Upper lobe of left lung (tissue), 6 donors: ENCODE results near the gene CUEDC1. TPM values are rescaled to one million over a fixed set of nuclear protein-coding genes. Genes with fewer than 3 reads are reported as not detected.

Experiments used
- ATAC-seq, 2 donors: fragments of 200-7000 bp; cut with Tn5 transposase; one replicate each; pipeline ENCODE4 v1.9.1; 2022; ENCODE audit warnings: mild to moderate bottlenecking in 2 of 2, moderate library complexity in 2 of 2; ENCODE audit not compliant: low FRiP score in 2 of 2
- DNase-seq, 2 donors: peaks; one replicate each; pipeline ENCODE4 v3.0.0-alpha.2; 2019 to 2020
- H3K27ac ChIP-seq, 4 donors: fragments of 200-600 bp; sonication (generic); one replicate each; pipeline ENCODE4 v1.5.1; 2016 to 2019
- H3K27me3 ChIP-seq, 4 donors: fragments of 200-600 bp; sonication (generic); one replicate each; pipeline ENCODE4 v1.5.1; 2017 to 2019
- H3K36me3 ChIP-seq, 4 donors: fragments of 200-600 bp; sonication (generic); one replicate each; pipeline ENCODE4 v1.5.1; 2016 to 2019
- H3K4me1 ChIP-seq, 4 donors: fragments of 200-600 bp; sonication (generic); one replicate each; pipeline ENCODE4 v1.5.1; 2018 to 2019
- H3K4me3 ChIP-seq, 4 donors: fragments of 200-600 bp; sonication (generic); one replicate each; pipeline ENCODE4 v1.5.1; 2017 to 2019; ENCODE audit warnings: mild to moderate bottlenecking in 2 of 4, moderate library complexity in 1 of 4
- H3K9me3 ChIP-seq, 4 donors: fragments of 200-600 bp; sonication (generic); one replicate each; pipeline ENCODE4 v1.5.1; 2018 to 2019
- EP300 ChIP-seq, 4 donors: sonication (generic); formaldehyde crosslinking; IDR thresholded peaks; one replicate each; pipeline ENCODE4 v1.5.1; 2017; ENCODE audit warnings: antibody characterized with exemption in 4 of 4, control low read depth in 2 of 4
- POLR2A ChIP-seq, 4 donors: fragments of 450-650 bp; IDR thresholded peaks; one replicate each; pipeline ENCODE4 v1.5.1; 2016 to 2017; ENCODE audit warnings: antibody characterized with exemption in 4 of 4, mild to moderate bottlenecking in 2 of 4
- POLR2AphosphoS5 ChIP-seq, 2 donors: sonication (generic); formaldehyde crosslinking; IDR thresholded peaks; one replicate each; pipeline ENCODE4 v1.5.1; 2017; ENCODE audit warnings: antibody characterized with exemption in 2 of 2
- WGBS, 2 donors: methylation state at CpG; one replicate each; pipeline ENCODE4 v1.1.5; 2017 to 2018; 5-methylcytosine and 5-hydroxymethylcytosine counted together
- total RNA-seq, 6 donors: library from RNA; depleted of rRNA in 4 of 6; stranded (reverse); fragments of >200 nt in 4 of 6; gene quantifications; one replicate each; pipeline versions ENCODE4 v1.1.0 to v1.2.1, GENCODE V29; 2016 to 2021
- TF ChIP-seq, protein P1 (sequence below), 6 experiments: fragments of 450-650 bp in 4 of 6; fragments of 200-600 bp in 2 of 6; sonication (generic) in 2 of 6; IDR thresholded peaks; one replicate each; pipeline ENCODE4 v1.5.1; 2016 to 2019; ENCODE audit warnings: antibody characterized with exemption in 6 of 6
- donor health status: DM: no; HTN: no; CAD: no; lungs with moderate emphysema.
- donor health status: DM: no; HTN: yes; CAD: no; lungs with severe emphysema.

Gene CUEDC1
- total RNA-seq, 6 donors from 2014 or later = 33.3 to 119 (median 54.4) TPM

DNA sequence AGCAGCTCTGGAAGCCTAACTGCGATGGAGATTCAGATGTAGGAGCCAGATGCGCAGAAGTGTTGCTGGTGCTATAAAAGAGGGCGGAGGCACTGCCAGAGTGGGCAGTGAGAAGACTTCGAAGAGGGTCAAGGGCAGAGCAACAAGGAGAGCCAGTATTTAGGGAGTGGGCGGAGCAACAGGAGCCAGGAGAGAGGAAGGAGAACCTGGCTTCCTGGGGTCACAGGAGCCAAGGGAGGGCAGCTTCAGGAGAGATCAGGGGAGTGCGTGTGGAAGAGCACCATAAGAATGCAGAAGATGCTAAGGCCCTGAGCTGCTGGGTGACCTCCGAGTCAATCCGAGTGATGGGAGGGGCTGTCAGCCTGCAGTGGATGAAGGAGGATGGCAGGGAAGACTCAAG is 90.9 kb downstream of the CUEDC1 start:
- WGBS, 2 donors = 87 to 88% methylated on average over 8 of the region's 8 CpGs
- no peak for DNase-seq
- no peak for ATAC-seq
- H3K27ac ChIP-seq = no peak overlapping the region
- H3K4me1 ChIP-seq = peaks cover 37 to 39% (median 38%) of the 10 kb centered on the region in 4 donors
- H3K36me3 ChIP-seq = peaks cover 0 to 13% (median 9%) of the 10 kb centered on the region in 4 donors
- H3K27me3 ChIP-seq = no peaks in the 10 kb centered on the region
- TF ChIP-seq, protein P1, sequence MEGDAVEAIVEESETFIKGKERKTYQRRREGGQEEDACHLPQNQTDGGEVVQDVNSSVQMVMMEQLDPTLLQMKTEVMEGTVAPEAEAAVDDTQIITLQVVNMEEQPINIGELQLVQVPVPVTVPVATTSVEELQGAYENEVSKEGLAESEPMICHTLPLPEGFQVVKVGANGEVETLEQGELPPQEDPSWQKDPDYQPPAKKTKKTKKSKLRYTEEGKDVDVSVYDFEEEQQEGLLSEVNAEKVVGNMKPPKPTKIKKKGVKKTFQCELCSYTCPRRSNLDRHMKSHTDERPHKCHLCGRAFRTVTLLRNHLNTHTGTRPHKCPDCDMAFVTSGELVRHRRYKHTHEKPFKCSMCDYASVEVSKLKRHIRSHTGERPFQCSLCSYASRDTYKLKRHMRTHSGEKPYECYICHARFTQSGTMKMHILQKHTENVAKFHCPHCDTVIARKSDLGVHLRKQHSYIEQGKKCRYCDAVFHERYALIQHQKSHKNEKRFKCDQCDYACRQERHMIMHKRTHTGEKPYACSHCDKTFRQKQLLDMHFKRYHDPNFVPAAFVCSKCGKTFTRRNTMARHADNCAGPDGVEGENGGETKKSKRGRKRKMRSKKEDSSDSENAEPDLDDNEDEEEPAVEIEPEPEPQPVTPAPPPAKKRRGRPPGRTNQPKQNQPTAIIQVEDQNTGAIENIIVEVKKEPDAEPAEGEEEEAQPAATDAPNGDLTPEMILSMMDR (IDR thresholded peaks at IDR 0.05) = no peak
- TF ChIP-seq EP300 (IDR thresholded peaks at IDR 0.05) = no peak
- TF ChIP-seq POLR2A (IDR thresholded peaks at IDR 0.05) = no peak
- no peak for TF ChIP-seq POLR2AphosphoS5 (IDR thresholded peaks at IDR 0.05)
- H3K4me3 ChIP-seq = no peak overlapping the region
- no peaks in the 10 kb centered on the region for H3K9me3 ChIP-seq

DNA sequence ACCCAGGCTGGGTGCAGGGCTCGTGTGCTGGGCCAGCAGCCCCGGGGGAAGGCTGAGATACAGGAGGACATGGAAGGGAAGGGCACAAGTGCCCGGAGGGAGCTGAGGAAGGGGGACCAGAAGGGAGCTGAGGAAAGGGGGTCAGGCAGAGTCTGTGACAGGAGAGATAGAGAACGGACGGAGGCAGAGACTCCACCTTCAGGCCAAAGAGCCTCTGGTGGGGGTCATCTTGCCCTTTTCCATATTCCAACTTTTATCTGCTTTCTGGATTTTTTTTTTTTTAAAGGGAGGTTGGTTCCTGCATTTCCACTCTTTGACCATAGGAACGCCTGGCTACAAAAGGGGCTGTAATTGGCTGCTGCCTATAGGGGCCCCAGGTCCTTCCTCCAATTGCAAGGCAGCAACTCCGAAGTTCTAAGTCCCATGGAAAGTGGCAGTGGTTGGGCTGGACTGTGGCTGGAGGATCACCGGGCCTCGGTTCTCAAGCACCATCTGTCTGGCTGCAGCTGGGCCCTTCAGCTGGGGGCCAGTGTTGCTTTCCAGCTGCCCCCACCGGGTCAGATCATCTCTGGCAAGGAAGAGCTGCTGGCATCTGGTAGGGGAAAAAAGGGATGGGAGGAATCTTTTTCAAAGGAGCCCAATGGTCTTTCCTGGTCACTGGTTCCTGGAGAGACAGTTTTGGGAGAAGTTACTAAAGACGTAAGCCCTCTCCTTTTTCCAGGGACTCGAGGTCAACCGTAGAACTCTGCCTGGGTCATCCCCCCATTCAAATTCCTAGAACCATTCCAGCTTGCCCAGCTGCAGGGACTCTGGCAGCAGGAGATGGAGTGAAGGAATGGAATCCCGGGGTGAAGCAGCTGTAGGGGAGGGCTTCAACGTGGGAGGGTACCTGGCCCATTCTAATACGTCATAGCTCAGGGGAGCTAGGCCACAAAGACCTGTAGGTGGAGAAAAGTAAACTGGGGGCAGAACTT is 92.2 kb downstream of the CUEDC1 start:
- ATAC-seq = no peak
- Histone ChIP-seq H3K4me1 (peaks cover 26 to 34% (median 28%) of the 10 kb centered on the region in 4 donors), H3K27ac (peak overlapping the region in 2 of 4 donors; percentile 83 to 85), H3K9me3 (no peaks in the 10 kb centered on the region), H3K4me3 (no peak overlapping the region), H3K27me3 (no peaks in the 10 kb centered on the region), H3K36me3 (peaks cover 0 to 13% (median 3%) of the 10 kb centered on the region in 4 donors)
- TF ChIP-seq EP300 (IDR thresholded peaks at IDR 0.05) (no peak), POLR2AphosphoS5 (IDR thresholded peaks at IDR 0.05) (no peak), POLR2A (IDR thresholded peaks at IDR 0.05) (no peak)
- TF ChIP-seq, protein P1 (IDR thresholded peaks at IDR 0.05) = no peak
- WGBS, 2 donors = 80 to 84% methylated on average over 16 of the region's 16 CpGs
- no peak for DNase-seq

DNA sequence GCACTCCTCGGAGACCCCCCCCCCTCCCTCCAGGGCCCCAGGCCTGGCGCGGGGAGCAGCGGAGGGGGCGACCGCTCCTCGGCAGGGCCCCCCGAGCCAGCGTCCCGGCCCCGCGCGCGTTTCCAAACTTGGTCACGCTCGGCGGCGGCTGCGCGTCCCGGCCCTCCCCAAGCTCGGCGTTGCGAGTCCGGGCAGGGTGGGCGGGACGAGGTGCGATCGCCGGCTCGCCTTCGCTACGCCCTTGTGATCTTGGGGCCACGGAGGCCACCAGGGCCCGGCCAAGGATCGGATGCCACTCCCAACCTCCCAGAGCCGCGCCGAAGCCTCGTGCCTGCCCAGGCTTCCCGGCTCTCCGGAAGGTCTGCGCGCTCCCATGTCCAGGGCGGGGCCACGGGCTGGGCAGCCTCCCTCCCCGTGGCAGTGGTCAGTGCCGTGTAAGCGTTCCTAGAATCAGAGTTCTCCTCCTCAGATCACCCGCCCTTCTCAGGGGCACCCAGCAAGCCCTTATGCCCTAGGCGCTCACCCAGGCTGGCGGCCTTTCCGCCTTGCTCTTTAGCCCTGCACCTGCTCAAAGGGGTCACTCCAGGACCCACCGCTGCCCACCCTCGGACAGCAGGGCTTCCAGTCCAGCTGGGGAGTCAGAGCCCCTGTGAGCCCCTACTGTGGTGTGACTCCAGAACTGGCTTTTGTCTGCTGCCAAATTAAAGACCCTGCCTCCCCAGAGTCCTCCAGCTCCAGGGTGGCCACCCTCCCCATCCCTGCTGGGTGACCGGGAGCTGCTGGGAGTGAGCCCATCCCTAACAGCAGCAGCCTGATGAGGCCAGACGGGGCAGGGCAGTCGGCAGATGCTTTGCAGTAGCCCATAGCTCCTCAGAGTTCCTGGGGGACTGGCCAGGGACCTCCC is 93.2 kb downstream of the CUEDC1 start:
- Histone ChIP-seq H3K9me3 (no peaks in the 10 kb centered on the region), H3K4me1 (peaks cover 18 to 34% (median 24%) of the 10 kb centered on the region in 4 donors), H3K27ac (peak overlapping the region; percentile 71 to 85 (median 79)), H3K36me3 (peaks cover 0 to 12% (median 3%) of the 10 kb centered on the region in 4 donors), H3K4me3 (peak overlapping the region; percentile 44 to 59 (median 52)), H3K27me3 (no peaks in the 10 kb centered on the region)
- TF ChIP-seq EP300 (IDR thresholded peaks at IDR 0.05) (no peak), POLR2A (IDR thresholded peaks at IDR 0.05) (peak in 2 of 4 donors; percentile 14 to 55), POLR2AphosphoS5 (IDR thresholded peaks at IDR 0.05) (peak in 1 of 2 donors; percentile 40)
- DNase-seq = peak; percentile 69 to 91
- 19 to 48% methylated on average over 10 to 24 of the region's 58 CpGs for WGBS, 2 donors
- peak; percentile 76 to 84 for ATAC-seq

DNA sequence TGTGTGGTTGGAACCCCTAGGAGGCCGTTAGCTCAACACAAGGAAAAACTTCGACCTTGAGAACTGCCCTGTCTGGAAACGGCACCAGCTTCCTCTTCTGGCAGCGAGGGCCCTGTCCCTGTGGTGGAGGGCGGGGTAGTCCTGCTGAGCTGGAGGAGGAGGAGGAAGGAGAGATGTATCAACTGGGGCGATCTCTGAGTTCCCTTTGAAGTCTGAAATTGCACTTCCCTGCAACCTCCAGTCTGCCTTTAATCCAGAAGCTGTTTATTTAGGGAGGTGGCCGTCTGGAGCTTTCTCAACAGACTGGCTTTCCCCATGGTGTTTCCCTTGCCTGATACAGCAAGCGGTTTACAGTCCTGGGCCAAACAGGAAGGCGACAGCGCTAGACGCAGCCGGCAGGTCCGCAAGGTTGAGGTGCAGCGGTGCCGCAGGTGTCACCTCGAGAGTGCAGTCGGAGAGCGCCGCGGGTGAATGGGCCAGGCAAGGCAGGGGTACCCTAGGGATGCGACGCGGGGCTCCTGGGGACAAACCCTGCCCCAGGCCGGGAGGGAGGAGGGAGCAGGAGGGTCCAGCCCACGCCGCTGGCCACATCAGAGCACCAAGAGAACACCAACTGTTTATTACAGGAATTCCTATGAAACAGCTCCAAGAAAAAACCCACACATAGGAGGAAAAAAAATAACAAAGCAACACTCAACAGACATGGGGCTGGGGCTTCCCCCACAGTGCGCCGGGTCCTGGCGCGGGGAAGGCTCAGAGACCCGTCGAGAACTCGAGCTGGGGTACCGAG is 94.0 kb downstream of the CUEDC1 start:
- peak; percentile 79 to 84 for ATAC-seq
- TF ChIP-seq, protein P1 (IDR thresholded peaks at IDR 0.05) = no peak
- peak; percentile 12 to 23 for TF ChIP-seq POLR2AphosphoS5 (IDR thresholded peaks at IDR 0.05)
- Histone ChIP-seq H3K4me3 (peak overlapping the region; percentile 44 to 59 (median 52)), H3K27me3 (no peaks in the 10 kb centered on the region), H3K27ac (peak overlapping the region; percentile 71 to 85 (median 79)), H3K36me3 (peaks cover 0 to 4% (median 2%) of the 10 kb centered on the region in 4 donors), H3K9me3 (no peaks in the 10 kb centered on the region), H3K4me1 (peaks cover 18 to 34% (median 24%) of the 10 kb centered on the region in 4 donors)
- peak; percentile 82 to 84 for DNase-seq
- 1 to 2% methylated on average over 15 to 33 of the region's 34 CpGs for WGBS, 2 donors
